K562 (cell line): ENCODE results near the gene FKBP7. TPM values are rescaled to one million over a fixed set of nuclear protein-coding genes. Genes with fewer than 3 reads are reported as not detected.

Source experiments
- ATAC-seq: fragments of 200-7000 bp; cut with Tn5 transposase; 3 replicates; pipeline ENCODE4 v1.9.1; 2020; ENCODE audit warnings: moderate library complexity
- BruUV-seq: library from RNA; stranded (reverse); fragments of 400-500 nt; replicated peaks from 2 replicates; lab custom pipeline; 2021; lab: Mats Ljungman, UMichigan
- CTCF ChIA-PET: fragments of 300-600 bp; formaldehyde crosslinking; extraction: SDS; loops from one replicate; lab custom pipeline; 2021; ENCODE audit warnings: low intra/inter-chr PET ratio; lab: Yijun Ruan, JAX
- POLR2A ChIA-PET: fragments of 300-600, 350-650 bp; sonication (Branson Sonifier 250); formaldehyde crosslinking; extraction: SDS; loops from one replicate; lab custom pipeline; 2021; ENCODE audit warnings: antibody characterized with exemption, inconsistent platforms; lab: Yijun Ruan, JAX
- DNase-seq, 4 experiments: peaks; one replicate each; pipeline versions ENCODE4 v3.0.0 to v3.0.0-alpha.2; 2011 to 2018; ENCODE audit warnings: low spot score in 3 of 4, mixed read lengths in 3 of 4; ENCODE audit errors: extremely low read depth in 1 of 4
- FAIRE-seq: peaks from 2 replicates; lab custom pipeline; 2011; peaks lifted over from hg19 to GRCh38; lab: Jason Lieb, UNC
- H2AFZ ChIP-seq: 2 replicates; pipeline ENCODE4 v1.6.0; 2011; ENCODE audit warnings: low read depth, low read length, control low read depth, inconsistent platforms
- H3K27ac ChIP-seq: fragments of 200-600 bp; 3 replicates; pipeline ENCODE4 v1.8.0; 2011; ENCODE audit warnings: low read depth, mild to moderate bottlenecking, control low read depth, inconsistent platforms, low read length, moderate library complexity, mixed read lengths; ENCODE audit errors: extremely low read depth
- H3K27me3 ChIP-seq, 2 experiments: fragments of 300-600 bp in 1 of 2; 2 replicates in 1 of 2; 3 replicates in 1 of 2; pipeline versions ENCODE4 v1.6.0 to v1.8.0; 2011; ENCODE audit warnings: inconsistent platforms in 2 of 2, low read length in 2 of 2, mild to moderate bottlenecking in 1 of 2, mixed read lengths in 1 of 2, moderate library complexity in 1 of 2; ENCODE audit not compliant: control insufficient read depth in 2 of 2, insufficient read depth in 2 of 2
- H3K36me3 ChIP-seq: fragments of 300-600 bp; 3 replicates; pipeline ENCODE4 v1.8.0; 2011; ENCODE audit warnings: mild to moderate bottlenecking, low read length, inconsistent platforms; ENCODE audit not compliant: control insufficient read depth, insufficient read depth
- H3K4me1 ChIP-seq, 2 experiments: fragments of 200-600 bp in 1 of 2; replicated peaks in 1 of 2; 2 replicates in 1 of 2; 3 replicates in 1 of 2; pipeline versions ENCODE4 v1.5.1 to v1.8.0; 2011; ENCODE audit warnings: inconsistent platforms in 2 of 2, low read length in 2 of 2, mild to moderate bottlenecking in 1 of 2, mixed read lengths in 1 of 2, moderate library complexity in 1 of 2; ENCODE audit not compliant: control insufficient read depth in 2 of 2, insufficient read depth in 2 of 2
- H3K4me2 ChIP-seq: 2 replicates; pipeline ENCODE4 v1.6.1; 2011; ENCODE audit warnings: low read length, control low read depth, inconsistent platforms, mixed read lengths; ENCODE audit not compliant: insufficient read depth
- H3K4me3 ChIP-seq: fragments of 200-600 bp; sonication (generic), shearing (Covaris generic); 2 replicates; pipeline ENCODE4 v1.5.1; 2016; ENCODE audit warnings: control low read depth, inconsistent platforms
- H3K79me2 ChIP-seq: fragments of 200-600 bp; 3 replicates; pipeline ENCODE4 v1.8.0; 2011; ENCODE audit warnings: low read length, inconsistent platforms; ENCODE audit not compliant: control insufficient read depth, insufficient read depth
- H3K9ac ChIP-seq, 2 experiments: 2 replicates each; pipeline versions ENCODE4 v1.6.0 to v1.6.1; 2011; ENCODE audit warnings: low read depth in 2 of 2, low read length in 2 of 2, control low read depth in 1 of 2, inconsistent platforms in 1 of 2, mild to moderate bottlenecking in 1 of 2, mixed read lengths in 1 of 2; ENCODE audit not compliant: insufficient read depth in 1 of 2
- H3K9me1 ChIP-seq: one replicate; pipeline ENCODE4 v1.6.0; 2011; ENCODE audit warnings: inconsistent platforms, mild to moderate bottlenecking, low read length, moderate library complexity; ENCODE audit not compliant: control insufficient read depth, insufficient read depth
- H3K9me3 ChIP-seq: replicated peaks from 2 replicates; pipeline ENCODE4 v1.5.1; 2011; ENCODE audit warnings: low read depth, low read length, inconsistent platforms; ENCODE audit not compliant: control insufficient read depth, insufficient read depth
- H4K20me1 ChIP-seq: replicated peaks from 2 replicates; pipeline ENCODE4 v1.6.1; 2011; ENCODE audit warnings: low read length, inconsistent platforms, mixed read lengths; ENCODE audit not compliant: control insufficient read depth, insufficient read depth
- ATF3 ChIP-seq, 2 experiments: fragments of 450-650 bp in 1 of 2; sonication (generic) in 1 of 2; formaldehyde crosslinking in 1 of 2; IDR thresholded peaks in 1 of 2; conservative IDR thresholded peaks in 1 of 2; 2 replicates each; pipeline versions ENCODE4 v1.6.1 to v1.8.1; 2016 to 2023; ENCODE audit warnings: mild to moderate bottlenecking in 2 of 2, moderate library complexity in 2 of 2, inconsistent platforms in 1 of 2, missing genetic modification reagents in 1 of 2
- BACH1 ChIP-seq: fragments of 200-800 bp; sonication (Bioruptor generic); IDR thresholded peaks from 2 replicates; pipeline ENCODE4 v1.6.1; 2016; ENCODE audit warnings: missing genetic modification characterization, missing compliant biosample characterization
- CBFA2T2 ChIP-seq: fragments of 450-650 bp; conservative IDR thresholded peaks from 2 replicates; pipeline ENCODE4 v1.6.1; 2017; ENCODE audit warnings: mild to moderate bottlenecking
- CBFA2T3 ChIP-seq: fragments of 450-650 bp; IDR thresholded peaks from 2 replicates; pipeline ENCODE4 v1.6.1; 2017
- CEBPB ChIP-seq: fragments of 450-650 bp; IDR thresholded peaks from 2 replicates; pipeline ENCODE4 v1.6.1; 2016; ENCODE audit warnings: missing genetic modification characterization, missing compliant biosample characterization
- CEBPG ChIP-seq, 3 experiments: fragments of 200-800 bp in 1 of 3; sonication (Bioruptor generic) in 1 of 3; sonication (generic) in 1 of 3; formaldehyde crosslinking in 1 of 3; IDR thresholded peaks in 2 of 3; conservative IDR thresholded peaks in 1 of 3; 2 replicates each; pipeline versions ENCODE4 v1.6.1 to v1.8.0; 2016 to 2022; ENCODE audit warnings: missing compliant biosample characterization in 2 of 3, missing genetic modification characterization in 2 of 3, mild to moderate bottlenecking in 1 of 3, missing genetic modification reagents in 1 of 3
- HNRNPK ChIP-seq: fragments of 200-400 bp; formaldehyde crosslinking; IDR thresholded peaks from one replicate; pipeline ENCODE4 v1.6.1; 2018; ENCODE audit warnings: mild to moderate bottlenecking, low read depth, low read length; ENCODE audit not compliant: poor library complexity, severe bottlenecking
- KLF13 ChIP-seq: fragments of 450-650 bp; IDR thresholded peaks from 2 replicates; pipeline ENCODE4 v1.6.1; 2016; ENCODE audit warnings: missing genetic modification characterization, low read depth, mild to moderate bottlenecking, missing compliant biosample characterization, moderate library complexity, borderline replicate concordance
- MECOM ChIP-seq: fragments of 250-450 bp; sonication (Bioruptor Pico); IDR thresholded peaks from 2 replicates; pipeline ENCODE4 v1.8.0; 2022; ENCODE audit warnings: inconsistent platforms
- MIER1 ChIP-seq: fragments of 450-650 bp; IDR thresholded peaks from 2 replicates; pipeline ENCODE4 v1.6.1; 2016; ENCODE audit warnings: antibody characterized with exemption, mild to moderate bottlenecking, low read depth
- MLLT1 ChIP-seq, 2 experiments: fragments of 450-650 bp; IDR thresholded peaks; 2 replicates each; pipeline ENCODE4 v1.6.1; 2016
- NR1H2 ChIP-seq: sonication (generic); formaldehyde crosslinking; IDR thresholded peaks from 2 replicates; pipeline ENCODE4 v1.4.0; 2020; ENCODE audit warnings: mild to moderate bottlenecking, missing genetic modification reagents
- NR2F6 ChIP-seq: fragments of 450-650 bp; formaldehyde crosslinking; IDR thresholded peaks from 2 replicates; pipeline ENCODE4 v1.4.0; 2020; ENCODE audit warnings: mild to moderate bottlenecking
- NRF1 ChIP-seq, 2 experiments: fragments of 450-650 bp; IDR thresholded peaks in 1 of 2; conservative IDR thresholded peaks in 1 of 2; 2 replicates each; pipeline ENCODE4 v1.6.1; 2014; ENCODE audit warnings: mild to moderate bottlenecking in 2 of 2
- POLR3G ChIP-seq: IDR thresholded peaks from 2 replicates; pipeline ENCODE4 v1.6.1; 2011; ENCODE audit not compliant: insufficient read length, insufficient replicate concordance; ENCODE audit errors: extremely low read depth
- SMAD4 ChIP-seq: fragments of 250-450 bp; sonication (Bioruptor Pico); conservative IDR thresholded peaks from 2 replicates; pipeline ENCODE4 v1.8.0; 2021; ENCODE audit warnings: inconsistent platforms, mild to moderate bottlenecking, moderate library complexity
- SREBF1 ChIP-seq: fragments of 150-350 bp; IDR thresholded peaks from 2 replicates; pipeline ENCODE4 v1.6.1; 2014; ENCODE audit warnings: antibody characterized with exemption, low read depth, low read length, borderline replicate concordance
- TRIM24 ChIP-seq, 2 experiments: fragments of 450-650 bp; IDR thresholded peaks; 2 replicates each; pipeline ENCODE4 v1.6.1; 2016
- ZNF316 ChIP-seq: fragments of 450-650 bp; IDR thresholded peaks from 2 replicates; pipeline ENCODE4 v1.6.1; 2016
- ZZZ3 ChIP-seq: fragments of 450-650 bp; IDR thresholded peaks from 2 replicates; pipeline ENCODE4 v1.6.1; 2016; ENCODE audit warnings: antibody characterized with exemption, mild to moderate bottlenecking, moderate library complexity
- in situ Hi-C: fragments of 300-500 bp; cut with MboI; formaldehyde crosslinking; loops from 4 replicates; pipeline ENCODE4 v1.15.0; 2018; ENCODE audit warnings: inconsistent platforms, mixed read lengths
- intact Hi-C: fragments of 100-400 bp; cut with micrococcal nuclease; formaldehyde crosslinking; loops from 2 replicates; pipeline ENCODE4 v1.14.2; 2022
- polyA plus RNA-seq, 8 experiments: library from polyadenylated mRNA; depleted of rRNA in 4 of 8; stranded (reverse) in 5 of 8; unstranded in 3 of 8; fragments of >200 nt; fragmentation: Nextera tagmentation in 2 of 8; fragmentation: Illumina TruSeq in 1 of 8; extraction: Ambion mirVana in 2 of 8; extraction: Trizol in 1 of 8; gene quantifications; 2 replicates each; pipeline versions ENCODE4 v1.2.1 to v1.2.3, GENCODE V29; 2011 to 2014; ENCODE audit warnings: inconsistent platforms in 1 of 8, missing spikeins in 1 of 8
- total RNA-seq, 7 experiments: library from RNA; depleted of rRNA in 6 of 7; stranded (reverse); fragments of >200 nt in 6 of 7; fragmentation: Illumina TruSeq in 2 of 7; extraction: Trizol in 2 of 7; gene quantifications; 2 replicates each; pipeline versions ENCODE4 v1.2.1 to v1.2.3, GENCODE V29; 2011 to 2021; ENCODE audit warnings: low replicate concordance in 1 of 7
- TF ChIP-seq, protein P1 (sequence below): fragments of 450-650 bp; formaldehyde crosslinking; IDR thresholded peaks from 2 replicates; pipeline ENCODE4 v1.4.0; 2022; ENCODE audit warnings: mild to moderate bottlenecking, moderate library complexity

Gene FKBP7
- total and polyA plus RNA-seq, 9 of the 15 experiments (the other 6 are each of a cell fraction or from before 2014, with no cell fraction given), result 6.1 to 23.2 (median 19.0) TPM

GRCh38 chr2:178429336-178429735, 49.1 kb downstream of the FKBP7 start:
- DNase-seq (no peak), ATAC-seq (peak; percentile 51), FAIRE-seq (no peak)
- BruUV-seq, result no TSS peak
- Histone ChIP-seq H3K9me3 (no peaks in the 10 kb centered on the region), H3K27ac (peak overlapping the region; percentile 69; the same call in 2 of the 3 replicates), H4K20me1 (no peaks in the 10 kb centered on the region), H3K36me3 (peaks cover 67% of the 10 kb centered on the region; the same call in 2 of the 3 replicates), H3K4me2 (peak overlapping the region; percentile 53; the same call in 1 of the 2 replicates), H2AFZ (no peak overlapping the region), H3K4me1 (peaks cover 18 to 23% of the 10 kb centered on the region in 2 experiments), H3K9me1 (no peaks in the 10 kb centered on the region), H3K4me3 (no peak overlapping the region), H3K79me2 (no peaks in the 10 kb centered on the region), H3K9ac (no peak overlapping the region; a peak in 1 of 4 replicates), H3K27me3 (no peaks in the 10 kb centered on the region)
- POLR2A ChIA-PET, result interaction anchor here (0.5 to 2.2 kb wide), 7 partner anchors 10 to 293 kb away, joined by 3 to 21 read pairs (median 4); partner anchors contain the start of genes PJVK and PRKRA
- CTCF ChIA-PET, result no interaction called here
- in situ Hi-C loops, result no loop called here
- intact Hi-C loops, result no loop called here
- no peak for TF ChIP-seq MIER1
- TF ChIP-seq SREBF1, result no peak
- TF ChIP-seq SMAD4, result 0 out of 2 replicates have a peak, but pooled peaks have one; percentile 30
- TF ChIP-seq ZNF316, result no peak
- TF ChIP-seq ATF3 (IDR thresholded peaks at IDR 0.05), result peak; percentile 88
- no peak for TF ChIP-seq ATF3 (CRISPR knock-in tag; conservative IDR thresholded peaks at IDR 0.05)
- TF ChIP-seq KLF13 (tag), result no peak
- TF ChIP-seq POLR3G, result no peak
- 0 out of 2 replicates have a peak, but pooled peaks have one; percentile 14 for TF ChIP-seq CBFA2T2
- TF ChIP-seq CEBPG (CRISPR knock-in tag; IDR thresholded peaks at IDR 0.05), result peak; percentile 74
- peak; percentile 77 to 92 for TF ChIP-seq CEBPG (tag; conservative IDR thresholded peaks at IDR 0.05 in 1 of 2, IDR thresholded peaks at IDR 0.05 in 1 of 2)
- TF ChIP-seq NRF1 (conservative IDR thresholded peaks at IDR 0.05 in 1 of 2, IDR thresholded peaks at IDR 0.05 in 1 of 2), result no peak
- TF ChIP-seq NR1H2 (CRISPR knock-in tag), result no peak
- peak; percentile 93 for TF ChIP-seq CEBPB (tag)
- no peak for TF ChIP-seq ZZZ3
- no peak for TF ChIP-seq NR2F6 (CRISPR knock-in tag)
- no peak for TF ChIP-seq HNRNPK
- peak; percentile 39; the same call in 1 of the 2 replicates for TF ChIP-seq CBFA2T3
- TF ChIP-seq MECOM (CRISPR knock-in tag), result no peak
- peak; percentile 25 to 34; a peak in 2 of 4 replicates for TF ChIP-seq TRIM24 (IDR thresholded peaks at IDR 0.05)
- TF ChIP-seq BACH1 (tag), result no peak
- TF ChIP-seq, protein P1, sequence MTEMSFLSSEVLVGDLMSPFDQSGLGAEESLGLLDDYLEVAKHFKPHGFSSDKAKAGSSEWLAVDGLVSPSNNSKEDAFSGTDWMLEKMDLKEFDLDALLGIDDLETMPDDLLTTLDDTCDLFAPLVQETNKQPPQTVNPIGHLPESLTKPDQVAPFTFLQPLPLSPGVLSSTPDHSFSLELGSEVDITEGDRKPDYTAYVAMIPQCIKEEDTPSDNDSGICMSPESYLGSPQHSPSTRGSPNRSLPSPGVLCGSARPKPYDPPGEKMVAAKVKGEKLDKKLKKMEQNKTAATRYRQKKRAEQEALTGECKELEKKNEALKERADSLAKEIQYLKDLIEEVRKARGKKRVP (CRISPR knock-in tag), result 0 out of 2 replicates have a peak, but pooled peaks have one; percentile 57
- no peak for TF ChIP-seq MLLT1 (IDR thresholded peaks at IDR 0.05)
